WERI-Rb-1 (cell line): ENCODE results near the gene RSPO3.

Experiments
- DNase-seq: peaks from one replicate; pipeline ENCODE4 v3.0.0-alpha.2; 2020
- H3K27ac ChIP-seq: fragments of 250-450 bp; sonication (Bioruptor Pico); 2 replicates; pipeline ENCODE4 v1.5.1; 2020; ENCODE audit warnings: mild to moderate bottlenecking, moderate library complexity
- H3K27me3 ChIP-seq: fragments of 250-450 bp; sonication (Bioruptor Pico); 2 replicates; pipeline ENCODE4 v1.5.1; 2021; ENCODE audit warnings: mild to moderate bottlenecking, low read depth, moderate library complexity; ENCODE audit not compliant: insufficient read depth, severe bottlenecking
- H3K36me3 ChIP-seq: fragments of 250-450 bp; sonication (Bioruptor Pico); 2 replicates; pipeline ENCODE4 v1.5.1; 2020; ENCODE audit warnings: mild to moderate bottlenecking, moderate library complexity
- H3K4me3 ChIP-seq: 2 replicates; pipeline ENCODE4 v1.5.1; 2011; ENCODE audit warnings: low read depth, mild to moderate bottlenecking, control low read depth, low read length
- H3K9me3 ChIP-seq: fragments of 250-450 bp; sonication (Bioruptor Pico); 2 replicates; pipeline ENCODE4 v1.5.1; 2021; ENCODE audit warnings: mild to moderate bottlenecking, moderate library complexity; ENCODE audit not compliant: severe bottlenecking
- TF ChIP-seq, protein P1 (sequence below): IDR thresholded peaks from 2 replicates; pipeline ENCODE4 v1.5.1; 2011; ENCODE audit warnings: low read depth, mild to moderate bottlenecking, control low read depth, inconsistent platforms, low read length

RSPO3 gene

DNA sequence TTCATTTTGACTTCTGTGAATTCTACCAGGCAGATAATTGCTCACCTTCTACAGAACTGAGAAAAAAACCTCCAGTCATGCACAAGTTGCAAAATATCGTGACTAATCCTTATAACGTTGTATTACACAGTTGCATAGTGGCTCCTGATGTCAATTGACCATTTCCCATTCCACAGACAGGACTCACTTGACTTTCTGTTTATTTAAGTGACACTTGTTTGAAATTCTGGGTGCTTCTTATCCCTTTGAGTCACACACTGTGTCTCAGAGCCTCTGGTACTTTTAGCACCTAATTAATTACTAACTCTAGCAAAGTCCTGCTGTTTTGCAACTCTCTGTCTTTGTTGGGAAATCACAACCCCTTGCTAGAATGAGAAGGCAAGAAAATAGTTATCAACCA is 16.2 kb upstream of the RSPO3 start:
- no peaks in the 10 kb centered on the region for H3K9me3 ChIP-seq
- H3K36me3 ChIP-seq: no peaks in the 10 kb centered on the region
- TF ChIP-seq, protein P1, sequence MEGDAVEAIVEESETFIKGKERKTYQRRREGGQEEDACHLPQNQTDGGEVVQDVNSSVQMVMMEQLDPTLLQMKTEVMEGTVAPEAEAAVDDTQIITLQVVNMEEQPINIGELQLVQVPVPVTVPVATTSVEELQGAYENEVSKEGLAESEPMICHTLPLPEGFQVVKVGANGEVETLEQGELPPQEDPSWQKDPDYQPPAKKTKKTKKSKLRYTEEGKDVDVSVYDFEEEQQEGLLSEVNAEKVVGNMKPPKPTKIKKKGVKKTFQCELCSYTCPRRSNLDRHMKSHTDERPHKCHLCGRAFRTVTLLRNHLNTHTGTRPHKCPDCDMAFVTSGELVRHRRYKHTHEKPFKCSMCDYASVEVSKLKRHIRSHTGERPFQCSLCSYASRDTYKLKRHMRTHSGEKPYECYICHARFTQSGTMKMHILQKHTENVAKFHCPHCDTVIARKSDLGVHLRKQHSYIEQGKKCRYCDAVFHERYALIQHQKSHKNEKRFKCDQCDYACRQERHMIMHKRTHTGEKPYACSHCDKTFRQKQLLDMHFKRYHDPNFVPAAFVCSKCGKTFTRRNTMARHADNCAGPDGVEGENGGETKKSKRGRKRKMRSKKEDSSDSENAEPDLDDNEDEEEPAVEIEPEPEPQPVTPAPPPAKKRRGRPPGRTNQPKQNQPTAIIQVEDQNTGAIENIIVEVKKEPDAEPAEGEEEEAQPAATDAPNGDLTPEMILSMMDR: no peak
- no peak overlapping the region for H3K27ac ChIP-seq
- no peak for DNase-seq
- H3K27me3 ChIP-seq: no peaks in the 10 kb centered on the region
- no peak overlapping the region for H3K4me3 ChIP-seq

DNA sequence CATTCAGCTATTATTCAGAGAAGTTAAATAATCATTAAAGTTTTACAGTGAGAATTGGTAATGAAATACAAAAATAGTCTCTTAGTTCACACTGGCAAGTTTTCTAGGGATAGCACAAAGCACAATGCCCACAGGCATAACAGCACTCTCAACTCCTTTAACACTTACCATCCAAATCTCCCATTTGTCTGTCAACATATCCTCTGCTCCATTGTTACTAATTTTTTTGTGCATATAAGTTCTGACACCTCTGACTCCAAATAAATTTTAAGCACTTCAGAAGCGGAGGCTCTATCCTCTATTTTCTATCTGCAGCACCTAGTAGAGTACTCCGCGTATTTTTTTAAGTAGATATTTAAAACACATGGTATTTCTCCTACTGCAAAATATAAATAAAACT is 15.6 kb upstream of the RSPO3 start:
- DNase-seq: no peak
- no peak overlapping the region for H3K4me3 ChIP-seq
- H3K36me3 ChIP-seq: no peaks in the 10 kb centered on the region
- TF ChIP-seq, protein P1: no peak
- H3K27ac ChIP-seq: no peak overlapping the region
- no peaks in the 10 kb centered on the region for H3K27me3 ChIP-seq
- no peaks in the 10 kb centered on the region for H3K9me3 ChIP-seq

DNA sequence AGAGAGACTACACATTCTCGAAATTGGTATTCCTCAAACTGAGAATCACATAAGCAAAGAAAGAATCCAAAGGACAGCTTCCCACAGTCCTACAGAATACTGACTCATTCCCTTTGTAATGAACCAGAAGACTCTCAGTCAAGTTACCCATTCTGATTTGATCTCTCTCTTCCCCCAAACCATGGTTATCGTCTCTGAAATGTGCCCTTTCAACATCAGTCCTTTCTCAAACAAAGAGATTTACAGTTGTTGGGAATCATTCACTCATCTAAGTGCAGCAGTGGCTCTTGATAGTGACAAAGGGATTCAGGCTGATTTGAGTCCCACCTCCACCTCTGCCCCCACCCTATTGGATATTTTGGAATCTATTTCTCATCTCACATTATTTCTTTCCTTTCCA is 15.0 kb upstream of the RSPO3 start:
- TF ChIP-seq, protein P1: no peak
- H3K9me3 ChIP-seq: no peaks in the 10 kb centered on the region
- H3K27me3 ChIP-seq: no peaks in the 10 kb centered on the region
- H3K4me3 ChIP-seq: no peak overlapping the region
- DNase-seq: no peak
- H3K27ac ChIP-seq: no peak overlapping the region
- H3K36me3 ChIP-seq: no peaks in the 10 kb centered on the region

DNA sequence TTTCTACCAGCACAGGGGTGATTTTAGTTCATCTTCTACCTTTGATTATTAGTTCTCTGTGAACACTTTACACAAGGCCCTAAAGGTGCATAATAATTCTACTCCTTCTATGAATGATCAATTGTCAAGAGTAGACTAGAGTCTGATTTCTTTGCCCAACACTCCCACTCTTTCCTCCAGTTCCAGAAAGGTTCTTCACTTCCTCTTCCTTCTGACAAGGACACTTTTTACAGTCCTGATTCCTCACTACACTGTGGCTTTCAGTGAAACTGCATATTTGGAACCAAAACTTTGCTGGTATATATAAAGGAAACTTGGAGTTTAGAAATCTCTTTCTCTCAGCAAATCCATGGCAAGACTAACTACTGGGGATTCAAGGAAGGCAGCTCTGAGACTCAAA is 10.6 kb upstream of the RSPO3 start:
- DNase-seq: no peak
- Histone ChIP-seq H3K27me3 (no peaks in the 10 kb centered on the region), H3K4me3 (no peak overlapping the region), H3K36me3 (no peaks in the 10 kb centered on the region), H3K9me3 (no peaks in the 10 kb centered on the region), H3K27ac (no peak overlapping the region)
- TF ChIP-seq, protein P1: no peak

DNA sequence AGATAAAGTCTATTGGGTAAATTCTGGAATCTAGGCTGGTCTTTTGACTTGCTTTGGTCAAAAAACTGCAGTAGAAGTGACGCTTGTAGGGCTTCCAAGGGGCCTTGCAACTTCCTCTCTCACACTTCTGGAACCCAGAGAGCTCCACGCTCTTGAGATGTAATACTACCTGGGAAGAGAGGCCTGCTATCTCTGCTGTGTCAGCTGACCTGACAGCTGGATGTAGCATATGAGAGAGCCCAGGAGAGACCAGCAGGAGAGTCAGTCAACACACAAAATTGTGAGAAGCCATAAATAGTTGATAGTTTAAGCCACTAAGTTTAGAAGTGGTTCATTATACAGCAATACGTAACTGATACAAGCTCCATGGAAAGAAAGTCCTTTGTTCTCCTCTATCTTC is 7.8 kb upstream of the RSPO3 start:
- Histone ChIP-seq H3K4me3 (no peak overlapping the region), H3K9me3 (no peaks in the 10 kb centered on the region), H3K27ac (no peak overlapping the region), H3K36me3 (no peaks in the 10 kb centered on the region), H3K27me3 (no peaks in the 10 kb centered on the region)
- TF ChIP-seq, protein P1: no peak
- DNase-seq: no peak

DNA sequence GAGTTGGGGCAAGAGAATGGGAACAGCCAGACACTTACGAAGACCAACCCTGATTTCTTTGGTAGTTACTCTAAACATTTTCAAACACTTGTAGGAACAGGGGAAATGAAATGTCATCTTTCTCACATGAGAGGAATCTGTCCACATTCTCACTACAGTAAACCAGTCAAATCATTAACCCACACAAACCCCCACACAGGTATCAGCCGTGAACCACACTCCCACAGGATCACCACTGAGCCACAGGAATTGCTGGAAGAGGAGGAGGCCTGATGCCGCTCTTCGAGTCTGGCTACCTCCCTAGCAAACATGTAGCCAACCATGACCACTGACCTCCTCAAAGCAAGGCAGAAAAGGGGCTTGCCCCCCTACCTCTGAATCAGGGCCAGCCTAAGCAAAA is 6.9 kb upstream of the RSPO3 start:
- TF ChIP-seq, protein P1: no peak
- Histone ChIP-seq H3K4me3 (no peak overlapping the region), H3K9me3 (no peaks in the 10 kb centered on the region), H3K27me3 (no peaks in the 10 kb centered on the region), H3K27ac (no peak overlapping the region), H3K36me3 (no peaks in the 10 kb centered on the region)
- no peak for DNase-seq
